Measurements from ENCODE around the gene RASSF5. TPM values are rescaled to one million over a fixed set of nuclear protein-coding genes. Genes with fewer than 3 reads are reported as not detected.

RASSF5 gene
- polyA plus RNA-seq, 1 donor from 2014 or later = 4.0 TPM

DNA sequence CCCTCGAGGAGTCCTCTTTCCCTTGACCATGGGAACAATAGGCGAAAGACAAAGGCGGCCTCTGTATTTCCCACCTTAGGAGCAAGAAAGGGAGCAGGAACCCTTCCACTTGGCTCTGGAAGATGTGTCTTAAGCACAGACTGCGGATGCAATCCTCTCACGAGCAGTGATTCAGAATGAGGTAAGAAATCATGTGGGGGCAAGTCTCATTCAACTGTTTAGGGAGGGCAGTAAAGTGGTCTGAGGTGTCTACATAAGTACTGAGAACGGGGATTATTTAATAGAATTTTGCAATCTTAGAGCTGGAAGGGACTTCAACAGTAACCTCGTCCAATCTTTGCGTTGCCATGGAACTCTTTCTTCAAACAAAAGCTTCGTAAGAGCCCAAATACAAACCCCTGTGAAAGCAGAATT is 126.4 kb downstream of the RASSF5 start:
- Histone ChIP-seq H3K27ac (ENCODE audit: low read length) (no peak overlapping the region), H3K79me2 (replicated peaks; ENCODE audit: insufficient read depth, low read length) (peaks cover 4% of the 10 kb centered on the region), H3K36me3 (ENCODE audit: insufficient read depth, low read length) (no peaks in the 10 kb centered on the region), H3K27me3 (ENCODE audit: insufficient read depth, low read depth, low read length) (no peaks in the 10 kb centered on the region), H4K20me1 (ENCODE audit: insufficient read depth) (no peaks in the 10 kb centered on the region), H3K4me3 (ENCODE audit: low read length) (no peak overlapping the region), H3K4me2 (ENCODE audit: low read length) (no peak overlapping the region), H2AFZ (ENCODE audit: low read depth, low read length) (no peak overlapping the region), H3F3A (ENCODE audit: insufficient read depth, low read length, poor library complexity, severe bottlenecking) (no peaks in the 10 kb centered on the region), H3K9me3 (ENCODE audit: low read length) (no peaks in the 10 kb centered on the region), H3K9ac (ENCODE audit: low read length) (no peak overlapping the region), H3K9me2 (ENCODE audit: insufficient read depth, low read length) (no peaks in the 10 kb centered on the region)
- no peak for TF ChIP-seq EP300 (conservative IDR thresholded peaks at IDR 0.05; ENCODE audit: poor library complexity, severe bottlenecking)
- TF ChIP-seq RAD21 (conservative IDR thresholded peaks at IDR 0.05) = no peak
- no peak for TF ChIP-seq MXI1 (conservative IDR thresholded peaks at IDR 0.05; ENCODE audit: poor library complexity, severe bottlenecking)
- TF ChIP-seq POLR2AphosphoS5 (IDR thresholded peaks at IDR 0.05) = no peak
- no peak for TF ChIP-seq SMC3 (conservative IDR thresholded peaks at IDR 0.05; ENCODE audit: poor library complexity)
- TF ChIP-seq, protein P1, sequence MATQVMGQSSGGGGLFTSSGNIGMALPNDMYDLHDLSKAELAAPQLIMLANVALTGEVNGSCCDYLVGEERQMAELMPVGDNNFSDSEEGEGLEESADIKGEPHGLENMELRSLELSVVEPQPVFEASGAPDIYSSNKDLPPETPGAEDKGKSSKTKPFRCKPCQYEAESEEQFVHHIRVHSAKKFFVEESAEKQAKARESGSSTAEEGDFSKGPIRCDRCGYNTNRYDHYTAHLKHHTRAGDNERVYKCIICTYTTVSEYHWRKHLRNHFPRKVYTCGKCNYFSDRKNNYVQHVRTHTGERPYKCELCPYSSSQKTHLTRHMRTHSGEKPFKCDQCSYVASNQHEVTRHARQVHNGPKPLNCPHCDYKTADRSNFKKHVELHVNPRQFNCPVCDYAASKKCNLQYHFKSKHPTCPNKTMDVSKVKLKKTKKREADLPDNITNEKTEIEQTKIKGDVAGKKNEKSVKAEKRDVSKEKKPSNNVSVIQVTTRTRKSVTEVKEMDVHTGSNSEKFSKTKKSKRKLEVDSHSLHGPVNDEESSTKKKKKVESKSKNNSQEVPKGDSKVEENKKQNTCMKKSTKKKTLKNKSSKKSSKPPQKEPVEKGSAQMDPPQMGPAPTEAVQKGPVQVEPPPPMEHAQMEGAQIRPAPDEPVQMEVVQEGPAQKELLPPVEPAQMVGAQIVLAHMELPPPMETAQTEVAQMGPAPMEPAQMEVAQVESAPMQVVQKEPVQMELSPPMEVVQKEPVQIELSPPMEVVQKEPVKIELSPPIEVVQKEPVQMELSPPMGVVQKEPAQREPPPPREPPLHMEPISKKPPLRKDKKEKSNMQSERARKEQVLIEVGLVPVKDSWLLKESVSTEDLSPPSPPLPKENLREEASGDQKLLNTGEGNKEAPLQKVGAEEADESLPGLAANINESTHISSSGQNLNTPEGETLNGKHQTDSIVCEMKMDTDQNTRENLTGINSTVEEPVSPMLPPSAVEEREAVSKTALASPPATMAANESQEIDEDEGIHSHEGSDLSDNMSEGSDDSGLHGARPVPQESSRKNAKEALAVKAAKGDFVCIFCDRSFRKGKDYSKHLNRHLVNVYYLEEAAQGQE (IDR thresholded peaks at IDR 0.05; ENCODE audit: borderline replicate concordance) = no peak
- TF ChIP-seq, protein P2, sequence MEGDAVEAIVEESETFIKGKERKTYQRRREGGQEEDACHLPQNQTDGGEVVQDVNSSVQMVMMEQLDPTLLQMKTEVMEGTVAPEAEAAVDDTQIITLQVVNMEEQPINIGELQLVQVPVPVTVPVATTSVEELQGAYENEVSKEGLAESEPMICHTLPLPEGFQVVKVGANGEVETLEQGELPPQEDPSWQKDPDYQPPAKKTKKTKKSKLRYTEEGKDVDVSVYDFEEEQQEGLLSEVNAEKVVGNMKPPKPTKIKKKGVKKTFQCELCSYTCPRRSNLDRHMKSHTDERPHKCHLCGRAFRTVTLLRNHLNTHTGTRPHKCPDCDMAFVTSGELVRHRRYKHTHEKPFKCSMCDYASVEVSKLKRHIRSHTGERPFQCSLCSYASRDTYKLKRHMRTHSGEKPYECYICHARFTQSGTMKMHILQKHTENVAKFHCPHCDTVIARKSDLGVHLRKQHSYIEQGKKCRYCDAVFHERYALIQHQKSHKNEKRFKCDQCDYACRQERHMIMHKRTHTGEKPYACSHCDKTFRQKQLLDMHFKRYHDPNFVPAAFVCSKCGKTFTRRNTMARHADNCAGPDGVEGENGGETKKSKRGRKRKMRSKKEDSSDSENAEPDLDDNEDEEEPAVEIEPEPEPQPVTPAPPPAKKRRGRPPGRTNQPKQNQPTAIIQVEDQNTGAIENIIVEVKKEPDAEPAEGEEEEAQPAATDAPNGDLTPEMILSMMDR (IDR thresholded peaks at IDR 0.05; ENCODE audit: poor library complexity, severe bottlenecking) = no peak
- TF ChIP-seq EZH2 (IDR thresholded peaks at IDR 0.05; ENCODE audit: borderline replicate concordance, insufficient read depth, low read length, poor library complexity, severe bottlenecking) = no peak
- TF ChIP-seq TAF1 (IDR thresholded peaks at IDR 0.05; ENCODE audit: low read depth) = no peak

DNA sequence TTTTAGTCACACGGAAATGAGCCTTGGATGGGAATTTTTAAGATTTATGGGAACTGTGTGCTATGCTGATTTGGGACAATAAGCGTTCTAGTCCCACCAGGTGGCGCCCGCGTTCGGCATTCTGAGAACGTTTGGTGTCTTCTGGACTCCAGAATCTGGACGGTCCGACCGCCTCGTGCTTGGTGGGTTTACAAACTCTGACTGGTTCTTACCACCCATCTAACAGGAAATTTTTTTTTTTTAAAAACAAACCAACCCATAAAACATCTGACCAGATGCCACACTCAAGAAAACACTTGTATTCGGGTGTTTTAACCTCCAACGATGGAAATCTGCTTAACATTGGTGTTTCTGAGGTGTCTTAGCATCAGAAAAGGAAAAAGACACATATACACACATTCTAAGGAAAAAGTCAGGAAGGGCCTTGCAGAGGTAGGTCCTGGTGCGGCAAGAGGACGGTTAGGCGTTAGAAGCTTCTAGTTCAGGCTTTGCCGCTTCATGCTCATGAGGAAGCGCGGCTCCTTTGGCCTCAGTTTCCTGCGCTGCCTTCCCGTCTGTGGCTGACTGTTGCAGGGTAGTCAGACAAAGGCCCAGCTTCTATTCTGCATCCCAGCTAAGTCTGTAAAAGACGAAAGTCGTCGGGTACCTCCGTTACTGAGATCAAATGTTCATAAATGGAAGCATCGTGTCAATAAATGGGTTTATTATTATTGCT is 127.2 kb downstream of the RASSF5 start:
- Histone ChIP-seq H4K20me1 (ENCODE audit: insufficient read depth) (no peaks in the 10 kb centered on the region), H3K79me2 (replicated peaks; ENCODE audit: insufficient read depth, low read length) (peaks cover 4% of the 10 kb centered on the region), H3K36me3 (ENCODE audit: insufficient read depth, low read length) (no peaks in the 10 kb centered on the region), H3F3A (ENCODE audit: insufficient read depth, low read length, poor library complexity, severe bottlenecking) (no peaks in the 10 kb centered on the region), H3K27me3 (ENCODE audit: insufficient read depth, low read depth, low read length) (no peaks in the 10 kb centered on the region), H3K4me3 (ENCODE audit: low read length) (peak overlapping the region; percentile 96), H3K9me3 (ENCODE audit: low read length) (no peaks in the 10 kb centered on the region), H2AFZ (ENCODE audit: low read depth, low read length) (no peak overlapping the region), H3K9ac (ENCODE audit: low read length) (no peak overlapping the region), H3K27ac (ENCODE audit: low read length) (no peak overlapping the region), H3K4me2 (ENCODE audit: low read length) (peak overlapping the region; percentile 54), H3K9me2 (ENCODE audit: insufficient read depth, low read length) (no peaks in the 10 kb centered on the region)
- TF ChIP-seq, protein P2 (IDR thresholded peaks at IDR 0.05; ENCODE audit: poor library complexity, severe bottlenecking) = peak; percentile 90
- TF ChIP-seq SMC3 (conservative IDR thresholded peaks at IDR 0.05; ENCODE audit: poor library complexity) (peak; percentile 93), TAF1 (IDR thresholded peaks at IDR 0.05; ENCODE audit: low read depth) (no peak), MXI1 (conservative IDR thresholded peaks at IDR 0.05; ENCODE audit: poor library complexity, severe bottlenecking) (no peak), RAD21 (conservative IDR thresholded peaks at IDR 0.05) (peak; percentile 82), EZH2 (IDR thresholded peaks at IDR 0.05; ENCODE audit: borderline replicate concordance, insufficient read depth, low read length, poor library complexity, severe bottlenecking) (no peak)
- TF ChIP-seq, protein P1 (IDR thresholded peaks at IDR 0.05; ENCODE audit: borderline replicate concordance) = no peak

Data from neural cell (in vitro differentiated cells).